ENCODE results near the gene C19orf47.

The C19orf47 gene

GRCh38 chr19:40365010-40365409 lies 16.8 kb upstream of the C19orf47 start:
- TF ChIP-seq CTCF (IDR thresholded peaks at IDR 0.05; ENCODE audit: extremely low read depth, missing control alignments) = no peak
- DNase-seq (ENCODE audit: low spot score) = no peak

- no peak for TF ChIP-seq CTCF (IDR thresholded peaks at IDR 0.05; ENCODE audit: extremely low read depth, missing control alignments)
- peak; percentile 24 for DNase-seq (ENCODE audit: low spot score)
These were observed 14.9 kb upstream of the C19orf47 start for GRCh38 chr19:40363069-40363468.

- no peak for DNase-seq (ENCODE audit: low spot score)
- no peak for TF ChIP-seq CTCF (IDR thresholded peaks at IDR 0.05; ENCODE audit: extremely low read depth, missing control alignments)
These were observed 14.0 kb upstream of the C19orf47 start for GRCh38 chr19:40362160-40362559.

GRCh38 chr19:40360708-40361241 lies 12.6 kb upstream of the C19orf47 start:
- no peak for DNase-seq (ENCODE audit: low spot score)

GRCh38 chr19:40360020-40360707 lies 12.0 kb upstream of the C19orf47 start:
- DNase-seq (ENCODE audit: low spot score) = no peak
- no peak for TF ChIP-seq CTCF (IDR thresholded peaks at IDR 0.05; ENCODE audit: extremely low read depth, missing control alignments)

More at GRCh38 chr19:40360708-40361241, 12.6 kb upstream of the C19orf47 start:
- TF ChIP-seq CTCF (IDR thresholded peaks at IDR 0.05; ENCODE audit: extremely low read depth, missing control alignments) = no peak

- peak; percentile 60 for DNase-seq (ENCODE audit: low spot score)
These were observed 10.6 kb upstream of the C19orf47 start for GRCh38 chr19:40358773-40359172.

More at GRCh38 chr19:40358773-40359172, 10.6 kb upstream of the C19orf47 start:
- TF ChIP-seq CTCF (IDR thresholded peaks at IDR 0.05; ENCODE audit: extremely low read depth, missing control alignments) = no peak

Data from GM20000 (cell line).